ENCODE measurements around the gene SNX3. TPM values are rescaled to one million over a fixed set of nuclear protein-coding genes. Genes with fewer than 3 reads are reported as not detected.

The SNX3 gene
- total RNA-seq, 2 experiments from 2014 or later: 39.8 to 40.8 TPM

DNA sequence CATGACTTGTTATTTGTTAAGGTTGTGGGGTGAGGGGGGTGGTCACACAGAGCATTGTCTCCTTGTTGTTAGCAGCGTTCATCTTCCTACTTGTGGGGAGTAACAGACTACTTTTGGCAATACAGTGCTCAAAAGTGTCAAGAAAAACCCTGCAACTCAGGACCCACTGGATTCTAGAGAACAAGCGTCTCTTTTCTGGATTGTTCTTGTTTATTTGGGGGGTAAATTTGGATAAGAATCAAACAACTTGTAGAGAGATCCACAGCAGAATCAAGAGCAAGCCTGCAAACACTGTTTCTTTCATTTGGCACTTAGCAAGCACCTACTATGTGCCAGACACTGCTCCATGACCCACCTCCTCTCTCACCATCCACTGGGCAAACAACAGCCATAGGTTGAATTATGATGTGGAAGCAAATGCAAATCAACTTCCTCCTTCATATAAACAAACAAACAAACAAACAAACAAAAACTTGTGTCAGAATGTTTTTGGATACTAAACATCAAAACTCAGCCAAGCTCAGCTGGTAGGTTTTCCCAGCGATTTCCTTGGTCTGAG is 99.0 kb downstream of the SNX3 start:
- Mint-ChIP-seq H3K27ac (no peak overlapping the region), H3K4me3 (no peak overlapping the region), H3K36me3 (ENCODE audit: low read depth) (no peaks in the 10 kb centered on the region), H3K27me3 (peaks cover 93% of the 10 kb centered on the region), H3K9me3 (no peaks in the 10 kb centered on the region), H3K4me1 (ENCODE audit: low read depth) (peaks cover 34% of the 10 kb centered on the region)
- Histone ChIP-seq H3K9me3 (ENCODE audit: control insufficient read depth in 1 of 2, insufficient read depth in 1 of 2, low read length in 2 of 2) (peaks cover 0 to 26% of the 10 kb centered on the region in 2 experiments), H3K27ac (ENCODE audit: low read depth in 1 of 2, low read length in 2 of 2) (no peak overlapping the region), H3K27me3 (ENCODE audit: control insufficient read depth in 1 of 2, insufficient read depth in 2 of 2, low read length in 2 of 2) (peaks cover 72 to 100% of the 10 kb centered on the region in 2 experiments), H3K36me3 (ENCODE audit: insufficient read depth, low read length) (no peaks in the 10 kb centered on the region), H3K4me3 (ENCODE audit: low read length) (no peak overlapping the region), H3K4me1 (ENCODE audit: insufficient read depth, low read length) (peaks cover 35% of the 10 kb centered on the region)
- ATAC-seq (ENCODE audit: poor library complexity) (no peak), DNase-seq (no peak)
- ChIA-PET POLR2A (interaction anchor here (0.6 kb wide), 1 partner anchor 176 kb away, joined by 3 read pairs; no protein-coding TSS in a partner anchor), CTCF (no interaction called here)
- no peak for TF ChIP-seq CTCF (IDR thresholded peaks at IDR 0.05)
- intact Hi-C loops (cut with DNase I, micrococcal nuclease): loop anchor here in 1 of 2 experiments (5.0 kb wide), 1 partner anchor 40 kb away; no protein-coding TSS in a partner anchor

Other genes with a start within 250 kb of the SNX3 start
- gene OSTM1, start 186.3 kb downstream of the SNX3 start, total RNA-seq: 10 to 100 TPM; 16.3 to 20.9 TPM
- not detected for gene NR2E1, start 95.0 kb downstream of the SNX3 start, total RNA-seq
- 1 to 10 TPM; 3.0 to 3.9 TPM for gene AFG1L, start 34.0 kb upstream of the SNX3 start, total RNA-seq